ENCODE measurements around the gene LMTK3. TPM values are rescaled to one million over a fixed set of nuclear protein-coding genes. Genes with fewer than 3 reads are reported as not detected.

Gene LMTK3
- total RNA-seq, 2 experiments from 2014 or later, result 2.3 to 2.6 TPM

GRCh38 chr19:48452289-48453190 lies 59.1 kb downstream of the LMTK3 start:
- CTCF ChIA-PET, result interaction anchor here (1.4 kb wide), 1 partner anchor 37 kb away, joined by 3 read pairs; no protein-coding TSS in a partner anchor
- Mint-ChIP-seq H3K36me3 (ENCODE audit: low read depth) (peaks cover 47% of the 10 kb centered on the region), H3K4me3 (no peak overlapping the region), H3K27ac (no peak overlapping the region), H3K4me1 (ENCODE audit: low read depth) (peaks cover 27% of the 10 kb centered on the region), H3K9me3 (no peaks in the 10 kb centered on the region), H3K27me3 (ENCODE audit: low read depth) (no peaks in the 10 kb centered on the region)
- intact Hi-C loops (cut with micrococcal nuclease), result no loop called here
- DNase-seq, result no peak

- no peak overlapping the region for H3K27ac Mint-ChIP-seq
- intact Hi-C loops (cut with micrococcal nuclease), result no loop called here
- CTCF ChIA-PET, result interaction anchor here (1.4 kb wide), 1 partner anchor 38 kb away, joined by 3 read pairs; no protein-coding TSS in a partner anchor
Measured at GRCh38 chr19:48451624-48452023, 60.0 kb downstream of the LMTK3 start.

GRCh38 chr19:48450863-48451262 lies 60.8 kb downstream of the LMTK3 start:
- CTCF ChIA-PET, result interaction anchor here (1.4 kb wide), 1 partner anchor 39 kb away, joined by 3 read pairs; no protein-coding TSS in a partner anchor
- no peak overlapping the region for H3K27ac Mint-ChIP-seq
- H3K9me3 Mint-ChIP-seq, result no peaks in the 10 kb centered on the region
- no peak overlapping the region for H3K4me3 Mint-ChIP-seq
- H3K36me3 Mint-ChIP-seq (ENCODE audit: low read depth), result peaks cover 50% of the 10 kb centered on the region
- intact Hi-C loops (cut with micrococcal nuclease), result no loop called here
- DNase-seq, result no peak
- H3K27me3 Mint-ChIP-seq (ENCODE audit: low read depth), result no peaks in the 10 kb centered on the region
- H3K4me1 Mint-ChIP-seq (ENCODE audit: low read depth), result peaks cover 34% of the 10 kb centered on the region

More at GRCh38 chr19:48451624-48452023, 60.0 kb downstream of the LMTK3 start:
- no peaks in the 10 kb centered on the region for H3K27me3 Mint-ChIP-seq (ENCODE audit: low read depth)
- H3K4me1 Mint-ChIP-seq (ENCODE audit: low read depth), result peaks cover 32% of the 10 kb centered on the region
- H3K36me3 Mint-ChIP-seq (ENCODE audit: low read depth), result peaks cover 45% of the 10 kb centered on the region
- H3K9me3 Mint-ChIP-seq, result no peaks in the 10 kb centered on the region
- H3K4me3 Mint-ChIP-seq, result no peak overlapping the region
- no peak for DNase-seq

GRCh38 chr19:48450441-48450840 lies 61.2 kb downstream of the LMTK3 start:
- Mint-ChIP-seq H3K4me1 (ENCODE audit: low read depth) (peaks cover 34% of the 10 kb centered on the region), H3K27ac (no peak overlapping the region), H3K9me3 (no peaks in the 10 kb centered on the region), H3K27me3 (ENCODE audit: low read depth) (no peaks in the 10 kb centered on the region), H3K36me3 (ENCODE audit: low read depth) (peaks cover 50% of the 10 kb centered on the region), H3K4me3 (no peak overlapping the region)
- intact Hi-C loops (cut with micrococcal nuclease), result no loop called here
- CTCF ChIA-PET, result no interaction called here
- DNase-seq, result no peak

GRCh38 chr19:48448563-48448962 lies 63.1 kb downstream of the LMTK3 start:
- no peak for DNase-seq
- CTCF ChIA-PET, result no interaction called here
- H3K4me3 Mint-ChIP-seq, result no peak overlapping the region
- intact Hi-C loops (cut with micrococcal nuclease), result no loop called here
- H3K4me1 Mint-ChIP-seq (ENCODE audit: low read depth), result peaks cover 39% of the 10 kb centered on the region
- H3K36me3 Mint-ChIP-seq (ENCODE audit: low read depth), result peaks cover 41% of the 10 kb centered on the region
- no peaks in the 10 kb centered on the region for H3K9me3 Mint-ChIP-seq
- peaks cover 7% of the 10 kb centered on the region for H3K27me3 Mint-ChIP-seq (ENCODE audit: low read depth)
- no peak overlapping the region for H3K27ac Mint-ChIP-seq

GRCh38 chr19:48446579-48446978 lies 65.1 kb downstream of the LMTK3 start:
- Mint-ChIP-seq H3K4me3 (peak overlapping the region; percentile 90), H3K36me3 (ENCODE audit: low read depth) (peaks cover 36% of the 10 kb centered on the region)

GRCh38 chr19:48445606-48446481 lies 65.8 kb downstream of the LMTK3 start, which contains the start of gene GRWD1:
TSS of gene GRWD1 (plus strand) at chr19:48445983. CDS start at chr19:48446006, 23 bp downstream.
- DNase-seq, result peak; percentile 97
- Mint-ChIP-seq H3K4me3 (peak within 1 kb of the TSS; percentile 90), H3K36me3 (ENCODE audit: low read depth) (peaks cover 33% of the 10 kb centered on the region), H3K9me3 (no peaks in the 10 kb centered on the region), H3K27ac (peak within 1 kb of the TSS; percentile 84), H3K27me3 (ENCODE audit: low read depth) (peaks cover 18% of the 10 kb centered on the region), H3K4me1 (ENCODE audit: low read depth) (peaks cover 35% of the 10 kb centered on the region)
- intact Hi-C loops (cut with micrococcal nuclease), result loop anchor here (1.0 to 2.0 kb wide), 7 partner anchors 23 to 276 kb away; partner anchors contain the start of genes CYTH2, KDELR1, LIG1 and RPL18
- CTCF ChIA-PET, result interaction anchor here (1.5 kb wide), 2 partner anchors 55 to 95 kb away, joined by 3 to 7 read pairs; partner anchors contain the start of gene KDELR1

More at GRCh38 chr19:48446579-48446978, 65.1 kb downstream of the LMTK3 start:
- H3K4me1 Mint-ChIP-seq (ENCODE audit: low read depth), result peaks cover 35% of the 10 kb centered on the region
- no peak for DNase-seq
- CTCF ChIA-PET, result interaction anchor here (1.1 kb wide), 1 partner anchor 24 kb away, joined by 3 read pairs; no protein-coding TSS in a partner anchor
- H3K27ac Mint-ChIP-seq, result no peak overlapping the region
- H3K9me3 Mint-ChIP-seq, result no peaks in the 10 kb centered on the region
- H3K27me3 Mint-ChIP-seq (ENCODE audit: low read depth), result peaks cover 15% of the 10 kb centered on the region
- intact Hi-C loops (cut with micrococcal nuclease), result no loop called here

GRCh38 chr19:48445256-48445605 lies 66.4 kb downstream of the LMTK3 start:
- peaks cover 31% of the 10 kb centered on the region for H3K36me3 Mint-ChIP-seq (ENCODE audit: low read depth)
- H3K9me3 Mint-ChIP-seq, result no peaks in the 10 kb centered on the region
- peak overlapping the region; percentile 84 for H3K27ac Mint-ChIP-seq
- H3K4me3 Mint-ChIP-seq, result peak overlapping the region; percentile 90
- intact Hi-C loops (cut with micrococcal nuclease), result loop anchor here (1.0 to 2.0 kb wide), 7 partner anchors 24 to 275 kb away; partner anchors contain the start of genes CYTH2, KDELR1, LIG1 and RPL18
- peaks cover 35% of the 10 kb centered on the region for H3K4me1 Mint-ChIP-seq (ENCODE audit: low read depth)
- H3K27me3 Mint-ChIP-seq (ENCODE audit: low read depth), result peaks cover 18% of the 10 kb centered on the region
- CTCF ChIA-PET, result interaction anchor here (1.5 kb wide), 2 partner anchors 54 to 94 kb away, joined by 3 to 7 read pairs; partner anchors contain the start of gene KDELR1
- DNase-seq, result peak; percentile 26

GRCh38 chr19:48444936-48445200 lies 66.8 kb downstream of the LMTK3 start:
- intact Hi-C loops (cut with micrococcal nuclease), result loop anchor here (1.0 to 2.0 kb wide), 7 partner anchors 24 to 275 kb away; partner anchors contain the start of genes CYTH2, KDELR1, LIG1 and RPL18
- Mint-ChIP-seq H3K27me3 (ENCODE audit: low read depth) (peaks cover 18% of the 10 kb centered on the region), H3K27ac (no peak overlapping the region), H3K9me3 (no peaks in the 10 kb centered on the region), H3K36me3 (ENCODE audit: low read depth) (peaks cover 31% of the 10 kb centered on the region), H3K4me1 (ENCODE audit: low read depth) (peaks cover 35% of the 10 kb centered on the region), H3K4me3 (peak overlapping the region; percentile 90)
- CTCF ChIA-PET, result interaction anchor here (1.5 kb wide), 2 partner anchors 54 to 94 kb away, joined by 3 to 7 read pairs; partner anchors contain the start of gene KDELR1
- no peak for DNase-seq

- peak overlapping the region; percentile 90 for H3K4me3 Mint-ChIP-seq
- peaks cover 18% of the 10 kb centered on the region for H3K27me3 Mint-ChIP-seq (ENCODE audit: low read depth)
- H3K4me1 Mint-ChIP-seq (ENCODE audit: low read depth), result peaks cover 35% of the 10 kb centered on the region
- no peaks in the 10 kb centered on the region for H3K9me3 Mint-ChIP-seq
- H3K36me3 Mint-ChIP-seq (ENCODE audit: low read depth), result peaks cover 28% of the 10 kb centered on the region
- no peak overlapping the region for H3K27ac Mint-ChIP-seq
- DNase-seq, result no peak
- intact Hi-C loops (cut with micrococcal nuclease), result loop anchor here (2.0 kb wide), 1 partner anchor 174 kb away; the partner anchor contains the start of genes RPL18 and SPHK2
- CTCF ChIA-PET, result interaction anchor here (1.5 kb wide), 2 partner anchors 53 to 93 kb away, joined by 3 to 7 read pairs; partner anchors contain the start of gene KDELR1
Measured at GRCh38 chr19:48444129-48444935, 67.3 kb downstream of the LMTK3 start.

GRCh38 chr19:48443731-48444128 lies 67.9 kb downstream of the LMTK3 start:
- CTCF ChIA-PET, result no interaction called here
- Mint-ChIP-seq H3K27ac (no peak overlapping the region), H3K4me3 (no peak overlapping the region), H3K27me3 (ENCODE audit: low read depth) (peaks cover 21% of the 10 kb centered on the region), H3K36me3 (ENCODE audit: low read depth) (peaks cover 24% of the 10 kb centered on the region), H3K9me3 (no peaks in the 10 kb centered on the region), H3K4me1 (ENCODE audit: low read depth) (peaks cover 33% of the 10 kb centered on the region)
- no peak for DNase-seq
- intact Hi-C loops (cut with micrococcal nuclease), result loop anchor here (2.0 kb wide), 1 partner anchor 175 kb away; the partner anchor contains the start of genes RPL18 and SPHK2
